ENCODE data around the gene PTPN2. TPM values are rescaled to one million over a fixed set of nuclear protein-coding genes. Genes with fewer than 3 reads are reported as not detected.
"Not testable (repeated sequence)": the region's sequence is repeated elsewhere in the genome, so short reads cannot be mapped to it uniquely, and the experiment has no call there.

Gene PTPN2
- total and polyA plus RNA-seq, 2 of the 4 experiments (the other 2 are of a cell fraction) = 13.2 to 30.6 TPM

- H2BK5ac ChIP-seq (ENCODE audit: low read depth, low read length, poor library complexity, severe bottlenecking); H3K9me1 ChIP-seq (ENCODE audit: insufficient read depth, low read length); H4K8ac ChIP-seq (ENCODE audit: low read depth in 2 of 2, low read length in 2 of 2); H3K4ac ChIP-seq (ENCODE audit: low read depth, low read length); H3K27me3 ChIP-seq (ENCODE audit: control insufficient read depth, insufficient read depth, low read length); BruUV-seq (replicated peaks); H2AFZ ChIP-seq (replicated peaks; ENCODE audit: low read length, poor library complexity); H3K79me1 ChIP-seq (ENCODE audit: low read depth in 1 of 2, low read length in 2 of 2); H3K9me3 ChIP-seq (ENCODE audit: control insufficient read depth, insufficient read depth, low read length); H2BK120ac ChIP-seq (ENCODE audit: low read depth, low read length); H3K9ac ChIP-seq (ENCODE audit: low read depth, low read length); intact Hi-C loops (cut with micrococcal nuclease); H3K18ac ChIP-seq (ENCODE audit: low read depth, low read length); CTCF ChIA-PET; H4K20me1 ChIP-seq (ENCODE audit: insufficient read depth, low read length); H3K4me1 ChIP-seq (ENCODE audit: control insufficient read depth, insufficient read depth, low read length); H3K56ac ChIP-seq (ENCODE audit: extremely low read depth, insufficient read depth, low read length); H4K91ac ChIP-seq (ENCODE audit: insufficient read depth, low read depth, low read length); H2BK20ac ChIP-seq (ENCODE audit: low read depth, low read length); H4K5ac ChIP-seq (ENCODE audit: low read depth, low read length); DNase-seq; H2BK15ac ChIP-seq (ENCODE audit: low read depth, low read length); H3K4me3 ChIP-seq (ENCODE audit: insufficient read depth, low read depth, low read length); H3K27ac ChIP-seq (ENCODE audit: insufficient read depth, low read length); ATAC-seq (ENCODE audit: low read depth); H3K23ac ChIP-seq (ENCODE audit: low read depth, low read length); H3K14ac ChIP-seq (replicated peaks; ENCODE audit: low read depth, low read length); H3K4me2 ChIP-seq (ENCODE audit: low read depth, low read length); H3K36me3 ChIP-seq (ENCODE audit: control insufficient read depth, insufficient read depth, low read length); POLR2A ChIA-PET (ENCODE audit: unreplicated experiment); H2AK5ac ChIP-seq (ENCODE audit: low read depth, low read length); H2AK9ac ChIP-seq (replicated peaks; ENCODE audit: low read depth, low read length, poor library complexity); dilution Hi-C loops (cut with HindIII; ENCODE audit: low sequenced_read_pairs, unreplicated experiment): not testable (repeated sequence)
- WGBS, 2 experiments (ENCODE audit: extremely low coverage in 2 of 2, insufficient read length in 1 of 2) = 84% methylated on average over 5 of the region's 14 CpGs; no CpG with 5 or more reads in 1 of the 2 experiments
- in situ Hi-C loops (cut with MboI; ENCODE audit: low sequenced_read_pairs) = loop anchor here (25.0 kb wide), 1 partner anchor 881 kb away; no protein-coding TSS in a partner anchor
These were observed 127.3 kb downstream of the PTPN2 start for GRCh38 chr18:12756619-12757239.

GRCh38 chr18:12755606-12756005, 128.4 kb downstream of the PTPN2 start:
- H3K4ac ChIP-seq (ENCODE audit: low read depth, low read length); H4K8ac ChIP-seq (ENCODE audit: low read depth in 2 of 2, low read length in 2 of 2); ATAC-seq (ENCODE audit: low read depth); H2AFZ ChIP-seq (replicated peaks; ENCODE audit: low read length, poor library complexity); H4K20me1 ChIP-seq (ENCODE audit: insufficient read depth, low read length); H2BK20ac ChIP-seq (ENCODE audit: low read depth, low read length); H3K9me3 ChIP-seq (ENCODE audit: control insufficient read depth, insufficient read depth, low read length); H3K9ac ChIP-seq (ENCODE audit: low read depth, low read length); H2AK9ac ChIP-seq (replicated peaks; ENCODE audit: low read depth, low read length, poor library complexity); intact Hi-C loops (cut with micrococcal nuclease); H3K79me1 ChIP-seq (ENCODE audit: low read depth in 1 of 2, low read length in 2 of 2); H2BK5ac ChIP-seq (ENCODE audit: low read depth, low read length, poor library complexity, severe bottlenecking); H4K5ac ChIP-seq (ENCODE audit: low read depth, low read length); BruUV-seq (replicated peaks); H2AK5ac ChIP-seq (ENCODE audit: low read depth, low read length); H3K9me1 ChIP-seq (ENCODE audit: insufficient read depth, low read length); H3K56ac ChIP-seq (ENCODE audit: extremely low read depth, insufficient read depth, low read length); H3K27me3 ChIP-seq (ENCODE audit: control insufficient read depth, insufficient read depth, low read length); H2BK15ac ChIP-seq (ENCODE audit: low read depth, low read length); DNase-seq; CTCF ChIA-PET; H3K23ac ChIP-seq (ENCODE audit: low read depth, low read length); H3K36me3 ChIP-seq (ENCODE audit: control insufficient read depth, insufficient read depth, low read length); POLR2A ChIA-PET (ENCODE audit: unreplicated experiment); H3K4me1 ChIP-seq (ENCODE audit: control insufficient read depth, insufficient read depth, low read length); H3K4me3 ChIP-seq (ENCODE audit: insufficient read depth, low read depth, low read length); H2BK120ac ChIP-seq (ENCODE audit: low read depth, low read length); H3K18ac ChIP-seq (ENCODE audit: low read depth, low read length); H3K14ac ChIP-seq (replicated peaks; ENCODE audit: low read depth, low read length); dilution Hi-C loops (cut with HindIII; ENCODE audit: low sequenced_read_pairs, unreplicated experiment); H3K27ac ChIP-seq (ENCODE audit: insufficient read depth, low read length); H4K91ac ChIP-seq (ENCODE audit: insufficient read depth, low read depth, low read length); H3K4me2 ChIP-seq (ENCODE audit: low read depth, low read length): not testable (repeated sequence)
- in situ Hi-C loops (cut with MboI; ENCODE audit: low sequenced_read_pairs) = loop anchor here (25.0 kb wide), 1 partner anchor 882 kb away; no protein-coding TSS in a partner anchor
- no CpG with 5 or more reads among the region's 6 CpGs for WGBS, 2 experiments (ENCODE audit: extremely low coverage in 2 of 2, insufficient read length in 1 of 2)
